Fibroblast of pulmonary artery (primary cell): ENCODE measurements around the gene USP6NL.

Source experiments
- DNase-seq: peaks from one replicate; pipeline ENCODE4 v3.0.0-alpha.2; 2010; ENCODE audit warnings: low read depth
- H3K4me3 ChIP-seq: replicated peaks from 2 replicates; pipeline ENCODE4 v1.5.1; 2011; ENCODE audit warnings: low read depth, mild to moderate bottlenecking, control low read depth, low read length, moderate library complexity
- CTCF ChIP-seq: IDR thresholded peaks from 2 replicates; pipeline ENCODE4 v1.5.1; 2011; ENCODE audit warnings: mild to moderate bottlenecking, control low read depth, low read length, inconsistent platforms; ENCODE audit errors: missing control alignments

The USP6NL gene

GRCh38 chr10:11646450-11646849, 35.0 kb upstream of the USP6NL start:
- H3K4me3 ChIP-seq: no peak overlapping the region
- no peak for TF ChIP-seq CTCF
- no peak for DNase-seq

- no peak for DNase-seq
- TF ChIP-seq CTCF: no peak
- no peak overlapping the region for H3K4me3 ChIP-seq
Measured at GRCh38 chr10:11643039-11643438, 31.6 kb upstream of the USP6NL start.

GRCh38 chr10:11642566-11642965, 31.1 kb upstream of the USP6NL start:
- peak; percentile 47 for DNase-seq
- no peak overlapping the region for H3K4me3 ChIP-seq
- no peak for TF ChIP-seq CTCF

GRCh38 chr10:11639849-11640764, 28.7 kb upstream of the USP6NL start:
- TF ChIP-seq CTCF: no peak
- no peak for DNase-seq
- no peak overlapping the region for H3K4me3 ChIP-seq

- no peak for TF ChIP-seq CTCF
- no peak for DNase-seq
- no peak overlapping the region for H3K4me3 ChIP-seq
Measured at GRCh38 chr10:11639362-11639761, 27.9 kb upstream of the USP6NL start.

GRCh38 chr10:11638055-11638698, 26.7 kb upstream of the USP6NL start:
- TF ChIP-seq CTCF: no peak
- no peak overlapping the region for H3K4me3 ChIP-seq
- DNase-seq: no peak
